Upper lobe of left lung (tissue), 6 donors: ENCODE results near the gene MYL12B. TPM values are rescaled to one million over a fixed set of nuclear protein-coding genes. Genes with fewer than 3 reads are reported as not detected.

ENCODE experiments used
- ATAC-seq, 2 donors: fragments of 200-7000 bp; cut with Tn5 transposase; one replicate each; pipeline ENCODE4 v1.9.1; 2022; ENCODE audit warnings: mild to moderate bottlenecking in 2 of 2, moderate library complexity in 2 of 2; ENCODE audit not compliant: low FRiP score in 2 of 2
- DNase-seq, 2 donors: peaks; one replicate each; pipeline ENCODE4 v3.0.0-alpha.2; 2019 to 2020
- H3K27ac ChIP-seq, 4 donors: fragments of 200-600 bp; sonication (generic); one replicate each; pipeline ENCODE4 v1.5.1; 2016 to 2019
- H3K27me3 ChIP-seq, 4 donors: fragments of 200-600 bp; sonication (generic); one replicate each; pipeline ENCODE4 v1.5.1; 2017 to 2019
- H3K36me3 ChIP-seq, 4 donors: fragments of 200-600 bp; sonication (generic); one replicate each; pipeline ENCODE4 v1.5.1; 2016 to 2019
- H3K4me1 ChIP-seq, 4 donors: fragments of 200-600 bp; sonication (generic); one replicate each; pipeline ENCODE4 v1.5.1; 2018 to 2019
- H3K4me3 ChIP-seq, 4 donors: fragments of 200-600 bp; sonication (generic); one replicate each; pipeline ENCODE4 v1.5.1; 2017 to 2019; ENCODE audit warnings: mild to moderate bottlenecking in 2 of 4, moderate library complexity in 1 of 4
- H3K9me3 ChIP-seq, 4 donors: fragments of 200-600 bp; sonication (generic); one replicate each; pipeline ENCODE4 v1.5.1; 2018 to 2019
- CTCF ChIP-seq, 6 experiments: fragments of 450-650 bp in 4 of 6; fragments of 200-600 bp in 2 of 6; sonication (generic) in 2 of 6; IDR thresholded peaks; one replicate each; pipeline ENCODE4 v1.5.1; 2016 to 2019; ENCODE audit warnings: antibody characterized with exemption in 6 of 6
- EP300 ChIP-seq, 4 donors: sonication (generic); formaldehyde crosslinking; IDR thresholded peaks; one replicate each; pipeline ENCODE4 v1.5.1; 2017; ENCODE audit warnings: antibody characterized with exemption in 4 of 4, control low read depth in 2 of 4
- POLR2A ChIP-seq, 4 donors: fragments of 450-650 bp; IDR thresholded peaks; one replicate each; pipeline ENCODE4 v1.5.1; 2016 to 2017; ENCODE audit warnings: antibody characterized with exemption in 4 of 4, mild to moderate bottlenecking in 2 of 4
- POLR2AphosphoS5 ChIP-seq, 2 donors: sonication (generic); formaldehyde crosslinking; IDR thresholded peaks; one replicate each; pipeline ENCODE4 v1.5.1; 2017; ENCODE audit warnings: antibody characterized with exemption in 2 of 2
- WGBS, 2 donors: methylation state at CpG; one replicate each; pipeline ENCODE4 v1.1.5; 2017 to 2018; 5-methylcytosine and 5-hydroxymethylcytosine counted together
- total RNA-seq, 6 donors: library from RNA; depleted of rRNA in 4 of 6; stranded (reverse); fragments of >200 nt in 4 of 6; gene quantifications; one replicate each; pipeline versions ENCODE4 v1.1.0 to v1.2.1, GENCODE V29; 2016 to 2021
- donor health status: DM: no; HTN: no; CAD: no; lungs with moderate emphysema.
- donor health status: DM: no; HTN: yes; CAD: no; lungs with severe emphysema.

The MYL12B gene
- total RNA-seq, 6 donors from 2014 or later = 93.2 to 451 (median 361) TPM

- Histone ChIP-seq H3K27me3 (no peaks in the 10 kb centered on the region), H3K9me3 (no peaks in the 10 kb centered on the region), H3K4me3 (no peak overlapping the region), H3K27ac (peak overlapping the region in 2 of 4 donors; percentile 74 to 75), H3K4me1 (peaks cover 45 to 63% (median 55%) of the 10 kb centered on the region in 4 donors), H3K36me3 (peaks cover 25 to 66% (median 42%) of the 10 kb centered on the region in 4 donors)
- ATAC-seq (no peak), DNase-seq (no peak)
- no peak for TF ChIP-seq POLR2AphosphoS5 (IDR thresholded peaks at IDR 0.05)
- TF ChIP-seq CTCF (IDR thresholded peaks at IDR 0.05) = no peak
- TF ChIP-seq EP300 (IDR thresholded peaks at IDR 0.05) = no peak
- no peak for TF ChIP-seq POLR2A (IDR thresholded peaks at IDR 0.05)
- 60 to 62% methylated on average over 5 of the region's 5 CpGs for WGBS, 2 donors
These were observed 6.2 kb upstream of the MYL12B start for GRCh38 chr18:3255611-3256165.

GRCh38 chr18:3256693-3257626 lies 5.0 kb upstream of the MYL12B start:
- DNase-seq = no peak
- Histone ChIP-seq H3K27me3 (no peaks in the 10 kb centered on the region), H3K4me1 (peaks cover 35 to 58% (median 47%) of the 10 kb centered on the region in 4 donors), H3K9me3 (no peaks in the 10 kb centered on the region), H3K27ac (peak overlapping the region; percentile 68 to 75 (median 72)), H3K4me3 (no peak overlapping the region), H3K36me3 (peaks cover 25 to 66% (median 42%) of the 10 kb centered on the region in 4 donors)
- no peak for ATAC-seq
- WGBS, 2 donors = 44 to 69% methylated on average over 5 of the region's 5 CpGs
- TF ChIP-seq CTCF (IDR thresholded peaks at IDR 0.05) = no peak
- TF ChIP-seq EP300 (IDR thresholded peaks at IDR 0.05) = no peak
- no peak for TF ChIP-seq POLR2AphosphoS5 (IDR thresholded peaks at IDR 0.05)
- TF ChIP-seq POLR2A (IDR thresholded peaks at IDR 0.05) = no peak

- H3K4me3 ChIP-seq = no peak overlapping the region
- peaks cover 30 to 52% (median 42%) of the 10 kb centered on the region in 4 donors for H3K4me1 ChIP-seq
- H3K27me3 ChIP-seq = no peaks in the 10 kb centered on the region
- H3K27ac ChIP-seq = peak overlapping the region in 3 of 4 donors; percentile 69 to 75 (median 74)
- WGBS, 2 donors = 92 to 96% methylated on average over 2 of the region's 2 CpGs
- no peak for ATAC-seq
- H3K9me3 ChIP-seq = no peaks in the 10 kb centered on the region
- H3K36me3 ChIP-seq = peaks cover 25 to 66% (median 42%) of the 10 kb centered on the region in 4 donors
- no peak for DNase-seq
- no peak for TF ChIP-seq EP300 (IDR thresholded peaks at IDR 0.05)
- no peak for TF ChIP-seq POLR2AphosphoS5 (IDR thresholded peaks at IDR 0.05)
- TF ChIP-seq POLR2A (IDR thresholded peaks at IDR 0.05) = no peak
- no peak for TF ChIP-seq CTCF (IDR thresholded peaks at IDR 0.05)
These were observed 4.3 kb upstream of the MYL12B start for GRCh38 chr18:3257627-3258120.

- no peaks in the 10 kb centered on the region for H3K9me3 ChIP-seq
- peaks cover 6 to 35% (median 14%) of the 10 kb centered on the region in 4 donors for H3K36me3 ChIP-seq
- H3K27ac ChIP-seq = peak overlapping the region; percentile 92 to 99 (median 98)
- ATAC-seq (no peak), DNase-seq (no peak)
- TF ChIP-seq CTCF (IDR thresholded peaks at IDR 0.05) = peak in 1 of 6 experiments; percentile 18
- no peak for TF ChIP-seq POLR2AphosphoS5 (IDR thresholded peaks at IDR 0.05)
- no peak for TF ChIP-seq POLR2A (IDR thresholded peaks at IDR 0.05)
- TF ChIP-seq EP300 (IDR thresholded peaks at IDR 0.05) = no peak
- peaks cover 48 to 55% (median 51%) of the 10 kb centered on the region in 4 donors for H3K4me1 ChIP-seq
- no peaks in the 10 kb centered on the region for H3K27me3 ChIP-seq
- peak overlapping the region; percentile 70 to 91 (median 84) for H3K4me3 ChIP-seq
- WGBS, 2 donors = 15 to 16% methylated on average over 5 of the region's 5 CpGs
These were observed 949 bp upstream of the MYL12B start for GRCh38 chr18:3260995-3261372.
